SH-SY5Y (cell line): ENCODE measurements around the gene MEGF9.

Source experiments
- GATA2 ChIP-seq: IDR thresholded peaks from 2 replicates; pipeline ENCODE4 v1.6.1; 2011; ENCODE audit warnings: mild to moderate bottlenecking, low read depth, low read length
- GATA3 ChIP-seq: IDR thresholded peaks from 2 replicates; pipeline ENCODE4 v1.6.1; 2011; ENCODE audit warnings: low read depth, mild to moderate bottlenecking, low read length, moderate library complexity

DNA sequence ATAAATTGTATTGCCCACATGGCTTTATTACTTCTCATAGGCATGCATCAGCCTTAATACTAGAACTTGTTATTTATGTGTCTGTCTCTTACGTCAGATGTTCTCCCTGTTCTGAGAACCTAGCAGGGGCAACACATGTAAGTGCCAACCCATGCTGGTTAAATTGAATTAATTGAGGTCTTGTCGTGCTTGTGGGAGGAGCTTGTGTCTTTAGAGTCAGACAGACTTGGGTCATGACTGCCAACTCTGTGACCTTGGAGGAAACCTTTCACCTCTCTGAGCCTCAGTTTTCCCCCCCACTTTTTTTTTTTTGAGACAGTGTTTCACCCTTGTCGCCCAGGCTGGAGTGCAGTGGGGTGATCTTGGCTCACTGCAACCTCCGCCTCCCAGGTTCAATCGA is 2.2 kb upstream of the MEGF9 start:
- TF ChIP-seq GATA3 (no peak), GATA2 (no peak)
